Sciatic nerve (tissue), 2 donors: ENCODE measurements around the gene MINAR1. TPM values are rescaled to one million over a fixed set of nuclear protein-coding genes. Genes with fewer than 3 reads are reported as not detected.

Source experiments
- ATAC-seq: fragments of 200-7000 bp; cut with Tn5 transposase; one replicate; pipeline ENCODE4 v1.9.1; 2020; ENCODE audit warnings: mild to moderate bottlenecking, moderate library complexity
- DNase-seq: peaks from one replicate; pipeline ENCODE4 v3.0.0-alpha.2; 2020; ENCODE audit warnings: low spot score
- intact Hi-C: fragments of 100-400 bp; cut with DNase I; formaldehyde crosslinking; loops from one replicate; pipeline ENCODE4 v1.14.2; 2022
- total RNA-seq: library from RNA; stranded (reverse); fragmentation: NEBNext Ultra II Directional; extraction: Animal tissue kit (Norgen Biotek cat#: 25700); gene quantifications from one replicate; pipeline ENCODE4 v1.2.1, GENCODE V29; 2021
- donor health status: DM: no; HTN: no; CAD: no.
- donor health status: DM: no; HTN: no; CAD: no.

MINAR1 gene
- total RNA-seq, 1 donor from 2014 or later, result 0.98 TPM

DNA sequence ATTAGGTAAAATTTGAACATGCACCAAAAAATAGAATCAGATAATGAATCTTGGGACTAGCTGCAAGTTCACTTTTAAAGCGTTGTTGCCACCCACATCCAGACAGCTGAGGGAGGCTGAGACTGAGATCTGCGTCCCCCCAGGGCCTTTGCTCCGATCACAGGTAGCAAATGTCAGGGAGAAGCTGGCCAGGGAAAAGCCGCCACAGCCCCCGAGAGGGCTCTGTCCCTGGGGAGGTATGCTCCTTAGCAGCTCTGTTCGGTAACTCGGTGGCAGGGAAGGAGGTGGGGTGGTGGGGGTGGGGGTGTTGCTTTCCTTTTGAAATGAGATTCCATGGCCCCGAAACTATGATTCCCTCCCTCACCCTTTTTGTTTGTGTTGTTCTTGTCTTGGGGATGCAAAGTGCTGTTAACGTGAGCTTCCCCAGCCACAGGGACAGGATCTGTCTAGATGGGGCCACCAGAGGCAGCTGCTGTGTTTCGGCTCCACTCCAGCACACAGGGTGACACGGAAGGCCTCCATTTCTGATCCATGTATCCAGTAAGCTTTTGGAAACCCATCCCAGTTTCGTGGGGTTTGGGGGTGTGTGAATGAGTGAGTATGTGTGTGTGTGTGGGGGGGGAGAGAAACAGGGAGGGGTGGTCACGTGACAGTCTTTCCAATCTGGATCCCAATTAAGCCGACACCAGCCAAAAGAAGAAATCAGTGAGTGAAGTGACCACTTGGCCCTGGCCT is 1.1 kb upstream of the MINAR1 start:
- ATAC-seq (no peak), DNase-seq (no peak)
- intact Hi-C loops, result no loop called here

DNA sequence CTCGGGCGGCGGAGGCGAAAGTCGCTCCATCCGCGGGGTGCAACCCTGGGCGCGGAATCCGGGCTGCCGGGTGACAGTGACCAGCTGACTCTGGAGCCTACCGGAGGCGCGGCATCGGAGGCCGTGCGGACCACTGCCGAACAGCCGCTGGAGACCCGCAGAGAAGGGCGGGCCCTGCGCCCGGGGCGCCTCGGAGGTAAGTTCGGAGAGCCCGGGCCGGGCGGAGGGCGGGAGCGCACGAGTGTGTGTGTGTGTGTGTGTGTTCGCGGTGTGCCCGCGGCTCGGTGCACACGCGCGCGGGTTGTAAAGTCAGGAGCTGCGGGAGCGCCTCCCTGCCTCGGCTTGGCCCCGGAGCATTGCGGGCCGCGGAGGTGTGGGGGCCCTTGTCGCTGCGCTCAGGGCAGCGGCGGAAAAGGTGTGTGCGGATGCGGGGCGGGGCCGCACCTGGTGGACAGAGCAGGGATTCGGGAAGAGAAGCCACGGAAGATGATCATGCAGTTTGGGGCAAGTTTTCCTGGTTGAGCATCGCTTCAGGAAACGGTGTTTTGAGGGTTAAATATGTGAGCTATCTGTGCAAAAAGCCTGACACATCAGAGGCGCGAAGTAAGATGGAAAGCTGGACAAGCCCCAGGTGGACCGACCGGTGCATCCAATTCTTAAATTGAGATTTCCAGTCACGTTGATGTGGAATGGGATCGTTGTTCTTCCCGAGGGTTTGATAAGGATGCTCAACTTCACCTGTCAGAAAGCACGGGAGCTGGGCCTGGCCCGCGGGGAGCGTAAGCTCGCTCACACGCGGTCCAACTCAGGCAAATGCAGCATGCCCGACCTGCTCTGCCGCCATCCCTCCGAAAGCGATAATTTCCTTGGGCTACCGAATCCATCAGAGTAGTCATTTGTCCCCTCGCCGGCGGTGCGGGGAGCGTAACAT is 474 bp downstream of the MINAR1 start:
- DNase-seq, result no peak
- intact Hi-C loops, result no loop called here
- ATAC-seq, result no peak

DNA sequence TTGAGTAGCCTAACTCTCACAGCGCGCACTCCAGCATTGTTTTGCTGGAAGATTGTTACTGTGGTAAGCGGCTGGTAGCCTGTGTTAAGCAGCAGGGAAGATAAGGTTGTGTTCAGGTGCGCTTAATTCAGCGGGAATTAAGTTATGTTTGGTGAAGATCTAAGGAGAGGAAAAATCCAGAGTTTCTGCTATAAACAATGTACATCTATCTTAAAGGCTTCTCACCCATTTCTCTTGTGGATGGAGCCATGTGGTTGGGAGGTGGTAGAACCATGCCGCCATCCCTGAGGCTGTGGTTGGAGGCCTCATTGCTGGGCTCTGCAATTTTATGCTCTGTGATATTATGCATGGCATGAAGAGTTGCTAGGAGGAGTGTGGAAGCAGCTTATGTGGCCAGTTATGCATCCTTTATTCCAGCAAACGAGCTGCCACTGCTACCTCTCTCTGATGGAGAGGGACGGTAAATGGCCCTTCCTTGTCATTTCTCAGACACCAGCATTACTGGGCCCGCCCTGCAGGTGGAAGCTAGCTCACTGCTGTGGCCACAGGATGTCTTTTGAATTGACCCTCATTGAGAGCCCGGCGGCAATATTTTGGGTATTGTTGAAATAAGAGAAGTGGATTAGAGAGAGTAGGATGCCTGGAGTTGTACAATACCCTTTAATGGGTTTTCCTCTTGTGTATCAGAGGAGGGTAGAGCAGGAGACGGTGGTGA is 1.3 kb downstream of the MINAR1 start:
- DNase-seq (no peak), ATAC-seq (no peak)
- intact Hi-C loops, result no loop called here

DNA sequence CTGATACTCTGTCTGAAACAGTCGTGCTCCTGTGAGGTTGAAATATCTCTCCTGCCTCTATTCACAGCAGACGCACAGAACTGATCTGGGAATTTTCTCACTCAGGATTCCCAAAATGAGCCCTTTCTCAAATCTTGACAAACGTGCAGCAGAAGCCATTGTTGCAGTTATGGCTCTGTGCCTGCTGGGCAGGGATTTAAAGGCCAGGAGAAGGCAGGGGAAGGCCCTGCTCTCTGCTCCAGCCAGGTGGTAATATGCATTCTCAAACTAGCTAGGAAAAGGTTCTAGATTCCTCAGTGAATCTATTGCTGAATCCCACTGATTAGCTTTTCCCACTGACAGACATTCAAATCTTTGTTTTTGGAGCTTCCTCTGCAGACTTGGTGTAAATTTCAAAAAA is 2.2 kb downstream of the MINAR1 start:
- intact Hi-C loops, result no loop called here
- ATAC-seq, result no peak
- no peak for DNase-seq

DNA sequence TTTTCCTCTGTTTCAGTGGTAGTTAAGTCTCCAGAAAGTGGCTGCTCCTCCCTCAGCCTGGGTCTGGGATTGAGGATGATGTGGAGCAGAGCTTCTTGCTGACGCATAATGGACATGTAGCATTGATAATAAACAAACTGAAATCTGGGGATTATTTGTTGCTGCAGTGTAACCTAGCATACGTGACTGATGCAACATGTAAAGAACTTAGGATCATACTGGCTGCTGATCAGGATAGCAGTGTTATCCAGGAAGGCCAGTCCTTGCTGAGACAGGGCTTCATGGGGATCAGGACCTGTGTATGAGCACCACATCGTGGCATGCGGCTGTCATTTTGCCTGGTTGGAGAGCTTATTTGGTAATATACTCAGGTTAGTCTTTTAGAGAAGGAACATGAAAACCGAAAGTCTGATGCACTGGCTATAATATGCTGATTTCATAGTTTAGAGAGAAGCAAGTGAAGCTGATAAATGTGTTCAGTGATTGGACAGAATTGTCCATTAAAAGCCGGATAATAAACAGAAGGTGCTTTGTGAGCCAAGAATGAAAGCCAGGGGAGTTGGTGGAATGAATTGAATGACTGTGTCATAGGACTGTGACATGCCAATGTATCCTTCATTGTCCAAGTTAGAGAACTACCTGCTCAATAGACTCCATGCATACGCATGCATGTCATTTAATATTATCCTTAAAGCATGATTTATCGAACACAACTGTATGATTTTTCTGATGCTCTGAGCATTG is 4.1 kb downstream of the MINAR1 start:
- no peak for DNase-seq
- no peak for ATAC-seq
- intact Hi-C loops, result no loop called here

GRCh38 chr15:79437275-79438000 is 5.3 kb downstream of the MINAR1 start:
- intact Hi-C loops, result no loop called here
- DNase-seq (no peak), ATAC-seq (no peak)

DNA sequence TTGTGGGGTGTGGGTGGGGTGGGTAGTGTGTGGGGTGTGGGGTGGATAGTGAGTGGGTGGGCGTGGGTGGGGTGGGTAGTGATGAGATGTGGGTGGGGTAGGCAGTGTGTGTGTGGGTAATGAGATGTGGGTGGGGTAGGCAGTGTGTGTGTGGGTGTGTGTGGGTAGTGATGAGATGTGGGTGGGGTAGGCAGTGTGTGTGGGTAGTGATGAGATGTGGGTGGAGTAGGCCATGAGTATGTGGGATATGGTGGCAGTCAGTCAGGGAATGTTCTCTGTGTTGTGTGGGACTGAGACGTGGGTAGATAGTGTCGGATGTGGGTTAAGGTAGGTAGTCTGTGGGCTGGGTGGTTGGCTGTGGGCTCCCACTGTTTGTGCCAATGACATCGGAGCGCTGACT is 7.1 kb downstream of the MINAR1 start:
- no peak for DNase-seq
- no peak for ATAC-seq
- intact Hi-C loops, result no loop called here

DNA sequence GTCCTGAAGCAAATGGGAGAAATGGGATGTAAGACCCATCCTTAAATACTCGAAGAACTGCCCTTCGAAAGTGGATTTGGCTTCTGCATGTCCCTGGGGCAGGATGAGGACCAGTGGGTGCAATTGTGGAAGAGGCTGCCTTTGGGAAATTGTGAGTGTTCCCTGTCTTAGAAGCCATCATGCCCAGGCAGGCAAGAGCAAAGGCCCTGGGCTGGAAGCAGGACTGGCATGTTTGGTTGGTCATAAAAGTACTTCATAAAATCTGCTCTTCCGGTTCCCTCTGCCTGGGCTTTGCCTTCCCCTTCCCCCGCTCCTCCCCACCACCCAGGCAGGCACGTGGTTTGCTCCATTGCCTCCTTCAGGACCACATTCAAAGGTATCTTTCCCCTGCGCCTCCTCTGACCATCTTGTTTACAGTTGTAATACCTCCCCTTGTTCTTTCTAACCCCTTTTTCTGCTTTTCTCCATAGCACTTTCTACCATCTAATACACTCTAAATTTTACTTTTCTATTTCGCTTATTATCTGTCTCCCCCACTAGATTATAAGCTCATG is 8.3 kb downstream of the MINAR1 start:
- ATAC-seq (no peak), DNase-seq (no peak)
- intact Hi-C loops, result loop anchor here (5.0 kb wide), 1 partner anchor 1123 kb away; no protein-coding TSS in a partner anchor

DNA sequence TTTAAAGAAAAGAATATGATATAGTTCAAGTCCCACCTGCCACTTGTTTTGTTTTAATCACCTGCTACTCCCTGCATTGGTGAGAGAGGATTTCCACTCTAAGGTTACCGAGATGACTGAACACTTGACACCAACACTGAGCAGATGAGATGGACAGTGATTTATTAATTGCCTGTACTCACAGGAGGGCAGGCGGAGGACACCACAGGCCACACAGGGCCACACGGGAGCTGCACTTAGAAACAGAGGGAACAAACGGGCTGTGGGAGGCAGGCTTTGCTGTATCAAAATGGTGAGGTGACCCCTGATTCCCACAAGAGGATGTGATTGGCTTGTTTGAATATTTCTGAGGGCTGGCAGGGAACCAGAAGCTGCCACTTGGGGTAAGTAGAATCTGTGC is 10.8 kb downstream of the MINAR1 start:
- DNase-seq, result no peak
- no peak for ATAC-seq
- intact Hi-C loops, result loop anchor here (5.0 kb wide), 1 partner anchor 1126 kb away; no protein-coding TSS in a partner anchor

GRCh38 chr15:79447060-79447459 is 14.9 kb downstream of the MINAR1 start:
- intact Hi-C loops, result no loop called here
- ATAC-seq, result no peak
- no peak for DNase-seq

DNA sequence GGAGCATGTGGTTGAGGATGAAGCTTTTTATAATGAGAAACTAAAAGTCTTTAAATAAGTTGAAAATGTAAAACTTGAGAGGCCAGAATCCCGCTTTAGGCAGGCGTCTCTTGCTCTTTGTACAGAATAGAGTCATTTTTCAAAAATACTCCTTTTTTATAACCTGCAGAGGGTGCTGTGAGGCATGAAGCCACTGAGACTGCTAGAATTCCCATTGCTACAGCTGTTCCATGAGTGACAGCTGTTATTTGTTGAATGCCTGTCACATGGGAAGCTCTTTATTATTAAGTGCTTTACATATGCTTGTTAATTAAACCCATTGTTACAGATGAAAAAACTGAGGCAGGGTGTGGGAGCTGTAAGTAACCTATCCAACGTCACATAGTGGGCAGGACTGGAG is 18.5 kb downstream of the MINAR1 start:
- no peak for ATAC-seq
- no peak for DNase-seq
- intact Hi-C loops, result no loop called here

DNA sequence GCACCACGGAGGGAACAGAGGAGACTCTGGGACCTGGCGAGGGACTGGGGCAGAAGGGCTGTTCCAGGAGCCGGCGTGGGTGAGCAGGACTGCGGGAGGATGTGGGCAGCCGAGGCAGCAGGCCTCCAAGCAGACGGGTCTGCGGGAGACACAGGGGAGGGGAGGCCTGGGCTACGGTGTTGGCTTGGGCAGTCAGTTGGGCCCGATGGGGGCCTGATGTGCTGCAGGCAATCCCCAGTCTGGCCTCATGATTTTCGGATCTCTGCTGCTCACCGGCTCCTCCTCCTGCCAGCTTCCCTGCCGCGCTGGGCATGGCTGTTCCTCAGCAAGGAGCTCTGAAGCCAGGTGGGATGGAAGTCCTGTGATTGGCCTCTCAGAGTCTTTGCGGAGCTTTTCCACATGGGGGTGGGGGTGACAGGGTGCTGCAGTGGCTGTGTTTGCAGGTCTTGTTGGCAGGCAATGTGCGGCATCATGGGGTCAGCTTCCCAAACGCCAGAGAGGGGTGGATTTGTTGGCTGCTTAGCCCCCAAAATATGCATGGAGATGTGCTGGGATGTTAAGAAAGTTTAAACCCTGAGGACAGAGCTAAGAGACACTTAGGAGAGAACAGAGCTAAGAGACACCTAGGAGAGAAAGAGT is 19.3 kb downstream of the MINAR1 start:
- no peak for ATAC-seq
- no peak for DNase-seq
- intact Hi-C loops, result no loop called here

DNA sequence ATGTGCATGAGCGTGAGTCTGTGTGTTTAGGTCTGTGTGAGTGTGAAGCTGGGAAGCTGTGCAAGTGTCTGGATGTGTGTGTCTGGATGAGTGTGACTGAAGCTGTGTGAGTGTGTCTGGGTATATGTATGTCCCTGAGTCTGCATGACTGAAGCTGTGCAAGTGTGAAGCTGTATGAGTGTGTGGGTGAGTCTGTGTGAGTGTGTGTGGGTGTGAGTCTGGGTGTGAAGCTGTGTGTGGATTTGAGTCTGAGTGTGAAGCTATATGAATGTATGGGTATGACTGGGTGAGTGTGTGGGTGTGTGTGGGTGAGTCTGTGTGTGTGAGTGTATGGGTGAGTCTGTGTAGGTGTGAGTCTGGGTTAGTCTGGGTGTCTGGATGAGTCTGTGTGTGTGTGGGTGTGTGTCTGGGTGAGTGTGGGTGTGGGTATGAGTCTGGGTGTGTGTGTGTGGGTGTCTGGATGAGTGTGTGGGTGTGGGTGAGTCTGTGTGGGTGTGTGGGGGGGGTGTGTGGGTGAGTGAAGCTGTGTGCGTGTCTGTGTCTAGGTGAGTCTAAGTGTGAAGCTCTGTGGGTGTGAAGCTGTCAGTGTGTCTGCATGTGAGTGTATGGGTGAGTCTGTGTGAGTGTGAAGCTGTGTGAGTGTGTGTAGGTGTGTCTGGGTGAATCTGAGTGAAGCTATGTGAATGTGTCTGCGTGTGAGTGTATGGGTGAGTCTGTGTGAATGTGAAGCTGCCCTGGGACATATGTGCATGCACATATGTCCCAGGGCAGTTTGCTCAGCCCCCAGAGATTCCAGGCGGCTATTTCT is 20.3 kb downstream of the MINAR1 start:
- intact Hi-C loops, result no loop called here
- ATAC-seq (no peak), DNase-seq (no peak)

- intact Hi-C loops, result no loop called here
- ATAC-seq, result no peak
- no peak for DNase-seq
Observed at GRCh38 chr15:79453446-79453845, 21.3 kb downstream of the MINAR1 start.

DNA sequence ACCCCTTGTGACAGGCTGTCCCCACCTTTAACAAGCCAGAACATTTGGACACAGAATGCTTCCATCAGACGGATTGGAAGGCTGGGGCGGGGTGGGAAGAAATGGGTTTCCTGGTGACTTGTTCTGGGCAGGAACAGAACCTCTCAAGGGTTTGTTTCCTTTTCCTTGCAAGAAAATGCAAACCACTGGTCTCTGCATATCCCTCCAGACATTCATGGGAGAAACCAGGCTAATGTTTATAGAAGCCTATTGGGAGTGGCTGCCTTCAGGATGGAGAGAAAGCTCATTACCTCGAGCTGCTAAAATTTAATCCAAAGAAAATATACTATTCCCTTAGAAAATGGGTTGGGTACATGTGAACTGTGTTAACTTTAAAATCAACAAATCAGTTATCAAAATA is 21.9 kb downstream of the MINAR1 start:
- ATAC-seq, result no peak
- intact Hi-C loops, result no loop called here
- DNase-seq, result no peak

- DNase-seq (no peak), ATAC-seq (no peak)
- intact Hi-C loops, result no loop called here
Observed at GRCh38 chr15:79455361-79455760, 23.2 kb downstream of the MINAR1 start.

- no peak for DNase-seq
- intact Hi-C loops, result no loop called here
- ATAC-seq, result no peak
Observed at GRCh38 chr15:79455943-79456342, 23.8 kb downstream of the MINAR1 start.
